CD4-positive, alpha-beta T cell treated with Interleukin-2 at 100 ng/mL for 4 hours (primary cell): ENCODE data around the gene GHRHR.

Source experiments
- DNase-seq: peaks from one replicate; pipeline ENCODE4 v3.0.0-alpha.2; 2020; ENCODE audit warnings: low spot score

Gene GHRHR

DNA sequence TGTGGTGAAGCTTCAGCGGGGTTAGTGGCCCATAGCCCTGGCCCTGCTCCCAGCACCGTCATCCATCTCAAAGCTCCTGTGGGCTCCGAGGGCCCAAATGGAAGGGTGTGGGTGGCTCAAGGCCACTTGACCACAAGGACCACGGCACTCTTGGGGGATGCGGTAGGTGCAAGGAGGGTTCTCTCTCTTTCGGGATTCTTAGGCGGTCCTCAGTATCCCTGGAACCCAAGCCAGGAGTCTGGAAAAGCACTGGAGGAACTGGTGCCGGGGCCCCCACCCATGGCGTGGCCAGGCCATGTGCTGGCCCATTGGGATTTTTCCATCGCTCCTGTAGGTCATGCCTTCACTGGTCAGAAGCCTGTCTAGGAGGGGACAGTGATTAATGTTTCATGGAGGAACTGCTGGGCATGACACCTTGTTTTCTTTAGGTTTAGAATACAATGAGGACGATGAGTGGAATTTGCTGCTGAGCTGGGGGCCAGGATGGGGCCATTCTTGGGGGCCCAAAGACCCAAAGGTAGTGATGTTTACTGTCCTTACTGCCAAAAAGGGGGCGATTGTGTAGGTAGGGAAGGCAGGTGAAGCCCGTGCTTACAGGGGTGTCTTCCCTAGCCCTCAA lies 35.4 kb upstream of the GHRHR start:
- no peak for DNase-seq

DNA sequence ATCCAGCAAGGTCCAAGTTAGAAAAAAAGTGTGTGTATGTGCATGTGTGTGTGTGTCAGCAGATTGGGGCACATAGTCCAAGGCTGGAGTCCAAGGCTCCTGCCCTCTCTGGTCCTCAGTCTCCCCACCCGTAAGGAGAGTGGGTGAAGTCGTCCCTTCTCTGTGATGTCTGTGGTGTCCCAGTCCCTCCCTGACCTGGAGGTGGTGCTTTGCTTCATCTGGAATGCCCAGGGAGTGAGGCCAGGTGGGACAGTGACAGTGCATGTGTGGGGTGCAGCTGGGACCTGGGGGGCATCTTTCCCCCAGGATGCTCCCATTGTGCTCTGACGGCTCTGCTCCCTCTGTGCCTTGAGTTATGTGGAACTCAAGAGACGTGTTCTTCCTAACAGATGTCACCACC lies 34.1 kb upstream of the GHRHR start:
- no peak for DNase-seq

DNA sequence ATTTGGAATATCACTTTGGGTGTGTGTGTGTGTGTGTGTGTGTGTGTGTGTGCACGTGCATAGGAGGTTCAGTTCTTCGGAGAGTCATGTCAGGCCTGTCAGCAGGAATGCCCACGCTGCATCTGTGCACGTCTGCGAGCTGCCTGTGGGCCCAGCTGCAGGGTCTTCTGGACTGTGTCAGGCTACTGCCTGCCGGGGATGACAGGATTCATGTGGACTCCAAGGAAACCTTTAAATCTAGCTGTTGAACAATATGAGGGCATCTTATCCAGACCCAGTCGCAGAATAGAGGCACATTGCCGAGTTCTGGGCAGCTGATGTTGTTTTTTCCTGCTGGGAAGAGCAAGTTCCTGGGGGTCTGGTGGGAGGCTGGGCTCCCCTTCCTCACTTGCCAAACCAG lies 33.1 kb upstream of the GHRHR start:
- no peak for DNase-seq

DNA sequence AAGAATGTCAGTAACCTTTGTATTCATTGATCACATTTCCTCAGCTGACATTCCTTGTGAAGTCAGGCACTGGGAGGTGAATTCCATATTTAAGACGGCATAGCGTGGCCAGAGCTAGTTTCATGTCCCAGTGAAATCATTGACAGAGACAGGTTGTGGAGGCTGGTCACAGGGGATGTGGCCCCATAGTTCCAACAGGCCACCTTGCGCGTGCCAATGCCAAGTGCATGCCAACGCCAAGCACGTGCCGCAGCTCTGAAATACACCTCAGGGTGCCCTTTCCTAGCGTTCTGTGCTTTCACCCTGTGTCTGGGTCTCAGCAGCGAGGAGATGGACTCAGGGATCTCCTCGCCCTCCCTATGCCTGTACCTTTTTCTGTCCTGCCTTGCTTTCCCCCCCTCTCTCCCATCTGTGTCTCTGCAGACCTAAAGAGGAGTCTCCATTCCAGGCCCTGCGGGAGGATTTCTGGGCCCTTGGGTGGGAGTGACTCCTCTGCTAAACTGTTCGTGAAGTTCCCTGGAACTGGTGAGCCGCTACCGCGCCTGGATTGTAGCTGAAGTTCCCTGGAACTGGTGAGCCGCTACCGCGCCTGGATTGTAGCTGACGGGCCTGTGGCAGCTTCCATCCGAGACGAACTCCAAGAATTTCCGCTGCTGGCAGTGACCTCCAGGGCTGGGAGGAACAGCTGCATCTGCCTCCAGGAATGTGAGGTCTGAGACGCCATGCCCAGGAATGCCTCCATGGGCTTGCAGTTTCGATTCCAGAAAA lies 32.4 kb upstream of the GHRHR start:
- DNase-seq, result no peak

DNA sequence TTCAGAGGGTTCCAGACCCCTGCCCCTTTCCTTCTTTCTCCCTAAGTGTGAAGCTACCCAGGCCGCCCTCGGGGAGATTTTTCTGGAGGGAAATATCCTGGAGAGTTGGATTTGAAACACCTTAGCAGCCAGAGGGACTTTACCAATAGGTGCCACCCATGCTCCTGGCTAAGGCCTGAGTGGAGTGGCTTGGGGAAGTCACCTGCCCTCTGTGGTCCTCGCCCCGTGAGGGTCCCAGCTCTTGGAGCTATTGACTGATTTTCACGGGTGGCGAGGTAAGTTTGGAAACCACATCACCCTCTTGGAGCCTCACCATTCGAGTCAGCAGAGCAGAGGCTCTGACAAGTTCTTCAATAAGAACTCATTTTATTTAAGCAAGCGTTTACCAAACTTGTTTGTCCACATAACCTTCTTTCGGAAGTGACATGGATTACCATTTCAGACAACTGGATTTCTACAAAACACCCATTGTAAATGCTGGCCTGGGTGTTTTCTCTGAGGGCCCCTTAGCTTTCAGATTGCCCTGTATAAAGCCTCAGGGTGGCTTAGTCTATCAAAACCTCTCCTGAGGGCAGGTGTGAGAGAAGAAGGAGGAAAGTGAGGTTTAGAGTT lies 31.7 kb upstream of the GHRHR start:
- no peak for DNase-seq

DNA sequence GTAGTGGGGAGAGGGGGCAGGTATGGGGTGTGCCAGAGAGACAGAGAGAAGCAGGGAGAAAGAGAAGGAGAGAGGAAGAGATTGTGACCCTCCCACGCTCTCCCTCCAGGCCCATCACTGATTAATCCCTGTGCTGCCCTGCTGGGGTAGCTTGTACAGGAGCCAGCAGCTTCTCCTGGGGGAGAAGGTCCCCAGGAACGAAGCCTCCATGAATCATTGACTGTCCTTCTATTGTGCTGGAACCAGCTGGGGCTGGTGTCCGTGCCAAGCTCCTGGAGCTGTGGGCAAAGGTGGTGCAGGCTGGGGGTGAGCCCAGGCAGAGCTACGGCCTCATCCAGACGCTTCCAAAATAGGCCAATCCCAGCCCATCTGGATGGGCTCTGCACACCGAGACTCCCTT lies 31.2 kb upstream of the GHRHR start:
- DNase-seq, result no peak

DNA sequence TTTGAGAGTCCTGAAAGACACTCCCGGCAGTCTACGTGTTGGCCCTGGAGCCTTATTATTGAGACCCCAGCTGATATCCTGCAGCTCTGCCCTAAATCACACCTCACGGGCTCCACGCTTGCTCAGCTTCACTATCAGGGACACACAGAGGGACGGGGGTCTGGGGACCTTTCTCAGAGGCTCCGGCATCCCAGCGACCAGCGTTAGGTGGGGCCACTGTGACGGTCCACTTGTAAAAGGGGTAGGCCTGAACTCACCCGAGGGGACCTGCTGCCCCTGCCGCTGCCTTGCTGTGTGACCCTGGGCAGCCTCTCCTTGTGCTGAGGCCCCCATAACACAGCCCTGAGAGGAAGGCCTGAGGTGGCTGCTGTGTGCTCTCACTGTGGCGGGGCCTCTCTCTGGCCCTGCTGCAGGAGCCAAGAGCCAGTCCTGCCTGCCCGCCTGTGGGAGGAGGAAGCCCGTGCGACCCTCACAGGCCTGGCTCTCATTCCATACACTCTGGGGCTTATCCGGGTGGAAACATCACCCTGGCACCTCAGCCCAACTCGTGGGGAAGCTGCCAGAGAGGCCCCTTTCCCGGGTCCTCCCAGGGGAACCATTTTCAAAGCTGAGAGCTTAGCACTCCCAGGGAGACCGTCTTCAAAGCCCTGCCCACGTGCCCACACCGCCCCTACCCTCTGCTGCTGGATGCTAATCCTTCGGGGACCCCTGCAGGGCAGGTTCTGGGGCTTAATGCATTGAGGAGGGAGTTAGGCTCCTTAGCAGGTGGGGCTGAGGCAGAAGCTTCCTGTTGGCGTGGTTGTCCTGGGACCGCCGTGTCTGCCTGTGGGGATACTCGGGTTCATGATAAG lies 30.4 kb upstream of the GHRHR start:
- no peak for DNase-seq

DNA sequence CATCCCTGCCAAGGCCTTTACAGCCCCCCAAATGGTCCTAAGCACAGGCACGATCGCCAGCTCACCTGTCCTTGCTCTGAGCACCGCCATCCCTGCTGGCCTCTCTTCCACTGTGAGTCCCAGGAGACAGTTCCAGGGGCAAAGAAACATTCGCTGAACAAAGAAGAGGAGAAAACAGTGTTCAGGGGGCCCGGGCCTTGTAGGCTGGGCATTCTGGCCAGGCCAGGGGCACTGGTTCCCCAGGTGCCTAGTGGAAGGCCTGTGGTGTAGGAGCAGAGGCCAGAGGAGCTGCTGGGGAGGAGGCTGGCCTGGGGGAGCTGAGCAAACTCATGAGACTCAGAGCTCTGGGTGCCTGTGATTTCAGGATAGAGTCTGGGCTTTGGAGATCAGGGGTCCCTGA lies 29.5 kb upstream of the GHRHR start:
- no peak for DNase-seq

DNA sequence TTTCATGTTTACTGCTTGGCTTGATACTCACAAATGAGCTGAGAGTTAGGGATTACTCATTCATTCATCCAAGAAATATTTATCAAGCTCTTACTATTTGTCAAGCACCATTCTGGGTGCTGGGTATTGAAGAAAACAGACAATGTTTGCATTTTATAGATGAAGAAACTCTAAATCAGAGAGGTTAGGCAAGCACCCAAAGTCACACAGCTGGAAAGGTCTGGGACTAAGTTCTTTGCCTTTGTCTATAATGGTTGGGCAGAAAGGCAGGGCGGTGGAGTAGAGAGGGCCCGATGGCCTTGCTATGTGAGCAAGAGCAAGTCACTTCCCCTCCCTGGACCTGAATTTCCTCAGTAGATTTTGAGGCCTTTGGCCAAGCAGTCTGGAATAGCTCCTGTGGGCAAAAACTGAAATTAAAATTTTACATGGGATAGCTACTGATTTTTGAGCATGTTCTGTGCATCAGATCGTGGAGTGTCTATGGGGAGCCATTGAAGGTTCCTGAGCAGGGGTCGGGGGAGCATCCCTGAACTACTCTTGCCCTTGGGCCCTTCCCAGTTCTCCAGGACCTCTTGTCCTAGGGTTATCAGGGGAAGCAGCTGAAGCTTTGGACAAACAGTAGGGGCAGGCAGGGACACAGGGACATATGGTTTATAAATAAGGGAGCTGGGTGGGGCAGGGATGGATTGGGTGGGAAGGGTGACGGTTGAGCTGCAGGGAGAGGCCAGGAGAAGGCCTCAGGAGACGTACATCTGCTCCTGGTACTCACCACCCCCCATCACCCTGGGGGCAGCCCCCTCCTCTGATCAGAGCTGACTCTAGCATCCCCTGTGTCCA lies 28.8 kb upstream of the GHRHR start:
- DNase-seq, result no peak

DNA sequence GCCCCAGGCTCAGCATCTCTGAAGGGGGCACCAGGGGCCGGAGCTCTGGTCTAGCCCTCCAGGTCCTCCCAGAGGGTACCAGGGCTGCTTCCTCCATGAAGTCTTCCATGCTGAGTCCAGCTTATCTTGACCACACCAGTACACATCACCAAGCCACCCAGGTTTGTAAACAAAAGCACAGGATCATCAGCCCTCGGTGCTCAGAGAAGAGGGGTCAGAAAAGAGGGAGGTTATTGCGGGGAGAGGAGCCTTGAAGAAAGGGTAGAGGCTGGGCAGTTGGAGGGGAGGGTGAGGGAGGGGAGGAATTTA lies 28.2 kb upstream of the GHRHR start:
- no peak for DNase-seq

DNA sequence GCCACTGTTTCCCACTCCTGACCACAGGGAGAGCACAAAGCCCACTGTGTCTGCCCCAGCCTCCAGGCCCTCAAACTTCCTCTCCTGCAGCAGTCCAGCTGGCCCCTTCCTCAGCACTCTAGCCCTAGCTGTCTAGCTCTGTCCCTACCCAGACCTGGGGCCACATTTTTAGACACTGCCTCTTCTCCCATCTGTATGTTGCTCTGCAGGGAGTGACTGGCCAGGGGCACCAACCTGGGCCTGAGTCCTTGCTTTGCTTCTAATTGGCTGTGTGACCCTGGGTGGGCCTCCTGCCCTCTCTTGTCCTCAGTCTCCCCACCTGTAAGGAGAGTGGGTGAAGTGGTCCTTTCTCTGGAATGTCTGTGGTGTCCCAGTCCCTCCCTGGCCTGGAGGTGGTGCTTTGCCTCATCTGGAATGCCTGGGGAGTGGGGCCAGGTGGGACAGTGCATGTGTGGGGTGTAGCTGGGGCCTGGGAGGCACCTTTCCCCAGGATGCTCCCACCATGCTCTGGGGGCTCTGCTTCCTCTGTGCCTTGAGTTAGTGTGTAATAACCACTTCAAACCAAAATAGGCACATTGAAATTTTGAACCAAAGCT lies 27.0 kb upstream of the GHRHR start:
- no peak for DNase-seq

DNA sequence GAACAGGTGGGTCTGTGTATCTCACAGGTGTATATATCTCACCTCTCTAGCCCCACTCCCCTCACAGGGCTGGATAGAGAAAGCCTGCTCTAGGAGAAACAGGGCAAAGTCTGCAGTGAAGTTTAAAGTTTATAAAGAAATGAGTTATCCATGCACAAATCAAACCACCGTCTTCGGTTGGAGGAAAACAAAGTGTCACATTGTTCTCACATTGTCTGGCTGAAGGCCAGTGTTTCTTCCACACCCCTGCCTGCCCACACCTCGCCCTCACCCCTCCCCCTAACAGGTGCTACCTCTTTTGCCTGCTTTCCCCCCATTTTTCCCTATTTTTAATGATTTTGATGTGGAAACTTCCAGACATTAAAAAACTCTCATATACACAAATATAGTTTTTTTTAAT lies 26.3 kb upstream of the GHRHR start:
- DNase-seq, result no peak

DNA sequence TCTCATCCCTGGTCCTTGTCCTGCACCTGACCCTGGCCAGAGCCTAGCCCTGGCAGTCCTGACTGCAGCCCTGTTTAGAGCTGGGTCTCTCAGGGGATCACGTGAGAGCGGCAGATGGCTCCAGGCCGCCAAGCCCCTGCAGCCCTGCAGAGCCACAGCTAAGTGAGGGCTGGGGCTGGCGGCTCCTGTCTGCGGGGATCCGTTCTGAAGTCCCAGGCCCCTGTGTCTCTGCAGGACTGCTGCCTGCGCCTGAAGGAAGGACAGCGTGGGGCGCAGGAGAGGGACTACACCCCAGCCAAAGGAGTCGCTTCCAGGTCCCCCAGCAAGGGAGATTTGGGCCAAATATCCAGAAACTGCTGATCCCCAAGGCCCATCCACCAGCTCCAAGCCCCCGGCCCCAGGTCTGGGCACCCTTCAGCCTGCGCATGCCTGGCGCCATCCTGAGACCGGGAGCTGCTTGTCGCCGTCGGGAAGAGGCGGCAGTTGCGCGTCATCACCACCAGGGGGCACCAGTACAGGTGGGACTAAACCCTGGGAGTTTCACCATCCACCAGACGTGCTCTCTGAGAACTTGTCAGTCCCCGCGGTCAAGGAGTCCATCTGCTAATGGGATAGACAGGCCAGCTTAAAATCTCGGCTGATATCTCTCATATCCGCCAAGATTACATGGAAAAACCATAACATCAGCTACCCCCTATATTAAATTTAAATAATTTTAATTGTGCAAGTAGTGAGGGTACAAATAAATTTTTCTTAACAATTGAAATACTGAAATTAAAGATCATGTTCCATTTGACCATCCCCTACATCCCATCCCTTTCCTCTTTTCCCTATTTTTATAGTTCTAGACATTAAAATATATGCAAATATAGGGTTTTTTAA lies 25.1 kb upstream of the GHRHR start:
- peak; percentile 55 for DNase-seq

DNA sequence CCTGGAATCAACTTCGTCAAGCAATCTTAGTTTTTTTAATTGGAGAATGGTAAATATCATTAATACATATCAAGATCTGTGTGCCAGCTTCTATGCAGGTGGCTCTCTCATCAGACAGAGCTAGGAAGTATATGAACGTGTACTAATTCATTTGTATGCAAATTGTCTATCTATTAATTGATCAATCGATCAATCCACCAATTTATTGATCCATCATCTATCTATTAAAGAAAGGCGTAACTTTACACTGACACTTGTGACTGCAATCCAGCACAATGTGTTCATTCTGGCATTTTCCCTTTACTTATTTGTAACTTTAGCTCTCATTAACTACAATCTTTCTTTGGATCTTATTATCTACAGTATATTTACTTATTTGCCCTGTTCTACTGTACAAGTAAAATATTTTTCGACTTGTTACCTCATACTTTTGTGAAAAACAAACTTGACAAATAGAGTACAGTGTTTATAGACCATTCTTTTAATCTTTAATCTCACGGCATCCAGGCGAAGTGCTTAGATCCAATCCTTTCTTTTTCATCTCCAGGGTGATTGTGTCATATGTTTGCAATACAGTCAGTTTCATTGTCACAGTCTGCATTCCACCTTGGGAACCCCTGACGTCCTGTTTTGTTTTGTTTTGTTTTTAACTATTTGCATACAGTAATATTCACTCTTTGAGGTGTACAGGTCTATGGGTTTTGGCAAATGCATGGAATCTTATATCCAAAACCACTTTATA lies 22.0 kb upstream of the GHRHR start:
- no peak for DNase-seq

DNA sequence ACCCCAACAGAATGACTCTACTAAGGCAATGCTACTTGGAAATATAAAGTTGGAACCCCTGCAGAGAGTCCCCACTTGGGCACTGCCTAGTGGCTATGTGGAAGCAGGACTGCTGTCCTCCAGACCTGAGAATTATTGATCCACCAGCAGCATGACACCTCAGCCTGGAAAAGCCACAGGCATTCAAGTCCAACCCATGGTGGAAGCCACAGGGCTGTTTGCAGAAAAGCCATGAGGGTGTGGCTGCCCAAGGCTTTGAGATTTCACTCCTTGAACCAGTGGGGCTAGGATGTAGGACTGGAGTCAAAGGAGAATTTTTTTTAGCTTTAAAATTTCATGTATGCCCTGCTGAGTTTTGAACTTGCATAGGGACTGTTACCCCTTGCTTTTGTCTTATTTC lies 13.6 kb upstream of the GHRHR start:
- DNase-seq, result no peak

DNA sequence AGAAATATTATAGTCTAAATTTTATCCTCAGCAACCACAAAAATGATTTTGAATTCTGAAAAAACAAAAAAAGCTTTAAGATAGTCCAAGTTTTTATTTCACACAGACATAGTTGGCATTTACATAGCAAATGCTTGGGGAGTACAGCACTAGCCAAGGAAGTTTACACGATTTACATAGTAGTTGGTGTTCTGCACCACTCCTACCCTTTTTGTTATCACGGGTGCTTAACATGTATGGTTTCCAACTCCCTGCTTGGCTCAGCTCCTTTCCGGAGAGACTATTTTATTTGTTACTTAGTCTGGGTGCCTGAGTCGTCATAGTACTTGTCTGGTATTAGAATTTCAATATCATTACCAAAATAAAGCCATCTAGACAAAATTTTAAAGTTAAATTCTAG lies 8.8 kb upstream of the GHRHR start:
- DNase-seq, result no peak

DNA sequence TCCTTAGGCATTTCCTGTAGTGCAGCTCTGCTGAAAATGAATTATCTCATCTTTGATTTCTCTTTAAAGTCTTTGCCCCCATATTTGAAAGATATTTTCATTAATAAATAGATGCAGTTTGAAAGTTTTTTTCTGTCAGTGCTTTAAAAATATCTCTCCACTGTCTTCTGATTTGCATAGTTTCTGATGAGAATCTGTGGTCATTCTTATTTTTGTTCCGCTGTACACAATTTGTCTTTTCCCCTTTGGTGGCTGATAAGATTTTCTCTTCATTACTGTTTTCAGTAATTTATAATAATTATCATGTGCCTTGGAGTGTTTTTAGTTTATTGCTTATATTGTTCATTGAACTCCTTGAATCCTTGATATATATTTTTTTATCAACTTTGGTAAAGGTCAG lies 7.0 kb upstream of the GHRHR start:
- DNase-seq, result no peak

DNA sequence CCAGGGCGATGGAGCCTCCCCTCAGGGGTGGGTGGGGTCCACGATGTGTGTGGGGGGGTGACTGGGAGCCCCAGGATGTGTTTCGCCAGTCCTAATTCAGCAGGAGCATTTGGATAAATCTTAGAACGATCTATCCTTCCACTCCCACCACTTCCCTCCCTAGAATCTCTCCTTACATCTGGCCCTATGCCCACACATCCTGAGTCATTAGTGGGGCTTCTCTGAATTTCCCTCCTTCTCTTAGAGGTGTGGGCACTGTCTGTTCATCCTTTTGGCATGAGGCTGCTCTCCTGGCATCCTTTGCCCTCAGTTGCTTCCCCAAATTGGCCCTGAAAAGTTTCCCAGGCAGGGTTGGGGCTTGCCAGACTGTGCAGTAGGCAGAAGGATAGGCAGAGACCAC lies 1.6 kb downstream of the GHRHR start:
- DNase-seq, result no peak

DNA sequence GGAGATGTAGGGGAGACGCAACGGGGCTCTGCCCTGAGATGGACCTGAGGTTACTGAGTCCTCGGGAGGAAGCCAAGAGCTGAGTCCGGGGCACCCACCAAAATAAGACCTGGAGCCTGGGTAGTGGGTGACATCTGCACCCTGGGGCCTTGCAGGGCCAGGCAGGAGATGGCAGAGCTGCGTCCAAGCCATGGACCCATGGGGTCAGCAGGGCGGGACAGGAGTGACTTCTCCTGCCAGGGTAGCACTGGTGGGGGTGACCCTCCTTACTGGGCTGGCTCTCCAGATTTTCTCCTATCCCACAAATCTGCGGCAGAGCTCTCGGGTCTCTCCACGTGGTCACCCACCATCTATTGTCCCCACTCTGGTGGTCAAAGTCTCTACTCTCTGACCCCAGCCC lies 2.1 kb downstream of the GHRHR start:
- no peak for DNase-seq

DNA sequence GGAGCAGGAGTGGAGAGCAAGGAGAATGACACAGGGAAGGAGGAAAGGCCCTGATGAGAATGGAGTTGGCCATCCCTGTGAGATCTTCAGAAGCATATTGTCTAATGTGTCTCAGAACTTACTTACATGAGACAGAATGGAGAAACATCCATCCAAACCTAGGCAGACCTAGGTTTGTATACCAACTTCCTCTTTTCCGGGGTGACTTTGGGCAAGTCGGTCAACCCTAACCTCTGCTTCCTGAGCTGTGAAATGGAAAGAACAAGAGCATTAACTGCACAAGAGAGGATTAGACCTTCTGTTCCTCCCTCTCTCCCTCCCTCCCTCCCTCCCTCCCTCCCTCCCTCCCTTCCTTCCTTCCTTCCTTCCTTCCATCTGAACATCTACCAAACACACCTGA lies 4.5 kb downstream of the GHRHR start:
- DNase-seq, result no peak
